ENCODE measurements around the gene DACT3.

Gene DACT3

DNA sequence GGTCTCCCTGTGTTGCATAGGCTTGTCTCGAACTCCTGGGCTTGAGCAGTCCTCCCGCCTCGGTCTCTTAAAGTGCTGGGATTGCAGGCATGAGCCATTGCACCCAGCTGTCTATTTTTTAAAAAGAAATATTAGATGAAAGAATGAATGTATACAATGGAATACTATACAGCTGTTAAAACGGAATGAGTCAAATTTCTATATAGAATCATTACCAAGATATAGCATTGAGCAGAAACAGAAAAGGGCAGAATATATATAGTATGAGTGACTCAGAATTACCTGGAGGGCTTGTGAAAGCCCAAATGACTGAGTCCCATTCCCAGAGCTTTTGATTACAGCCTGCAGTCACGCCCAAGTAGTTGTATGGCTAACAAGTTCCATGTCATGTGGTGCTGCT lies 4.4 kb downstream of the DACT3 start:
- Histone ChIP-seq H3K27me3 (ENCODE audit: low read depth) (no peaks in the 10 kb centered on the region), H3K4me3 (no peak overlapping the region), H3K4me1 (peaks cover 12% of the 10 kb centered on the region), H3K9me3 (no peaks in the 10 kb centered on the region), H3K36me3 (replicated peaks) (no peaks in the 10 kb centered on the region)
- in situ Hi-C loops (cut with MboI; ENCODE audit: low sequenced_read_pairs): no loop called here
- DNase-seq (ENCODE audit: low spot score in 2 of 2): no peak

- no peak for DNase-seq (ENCODE audit: low spot score in 2 of 2)
- no peaks in the 10 kb centered on the region for H3K9me3 ChIP-seq
- no peaks in the 10 kb centered on the region for H3K27me3 ChIP-seq (ENCODE audit: low read depth)
- H3K4me3 ChIP-seq: no peak overlapping the region
- in situ Hi-C loops (cut with MboI; ENCODE audit: low sequenced_read_pairs): no loop called here
- no peaks in the 10 kb centered on the region for H3K36me3 ChIP-seq (replicated peaks)
- peaks cover 4% of the 10 kb centered on the region for H3K4me1 ChIP-seq
These were observed 6.3 kb downstream of the DACT3 start for GRCh38 chr19:46654621-46655152.

GRCh38 chr19:46650445-46650844 lies 10.5 kb downstream of the DACT3 start:
- Histone ChIP-seq H3K9me3 (no peaks in the 10 kb centered on the region; the same call in 1 of the 2 replicates), H3K36me3 (replicated peaks) (no peaks in the 10 kb centered on the region), H3K4me1 (no peaks in the 10 kb centered on the region), H3K27me3 (ENCODE audit: low read depth) (no peaks in the 10 kb centered on the region), H3K4me3 (no peak overlapping the region)
- no peak for DNase-seq (ENCODE audit: low spot score in 2 of 2)
- in situ Hi-C loops (cut with MboI; ENCODE audit: low sequenced_read_pairs): no loop called here

DNA sequence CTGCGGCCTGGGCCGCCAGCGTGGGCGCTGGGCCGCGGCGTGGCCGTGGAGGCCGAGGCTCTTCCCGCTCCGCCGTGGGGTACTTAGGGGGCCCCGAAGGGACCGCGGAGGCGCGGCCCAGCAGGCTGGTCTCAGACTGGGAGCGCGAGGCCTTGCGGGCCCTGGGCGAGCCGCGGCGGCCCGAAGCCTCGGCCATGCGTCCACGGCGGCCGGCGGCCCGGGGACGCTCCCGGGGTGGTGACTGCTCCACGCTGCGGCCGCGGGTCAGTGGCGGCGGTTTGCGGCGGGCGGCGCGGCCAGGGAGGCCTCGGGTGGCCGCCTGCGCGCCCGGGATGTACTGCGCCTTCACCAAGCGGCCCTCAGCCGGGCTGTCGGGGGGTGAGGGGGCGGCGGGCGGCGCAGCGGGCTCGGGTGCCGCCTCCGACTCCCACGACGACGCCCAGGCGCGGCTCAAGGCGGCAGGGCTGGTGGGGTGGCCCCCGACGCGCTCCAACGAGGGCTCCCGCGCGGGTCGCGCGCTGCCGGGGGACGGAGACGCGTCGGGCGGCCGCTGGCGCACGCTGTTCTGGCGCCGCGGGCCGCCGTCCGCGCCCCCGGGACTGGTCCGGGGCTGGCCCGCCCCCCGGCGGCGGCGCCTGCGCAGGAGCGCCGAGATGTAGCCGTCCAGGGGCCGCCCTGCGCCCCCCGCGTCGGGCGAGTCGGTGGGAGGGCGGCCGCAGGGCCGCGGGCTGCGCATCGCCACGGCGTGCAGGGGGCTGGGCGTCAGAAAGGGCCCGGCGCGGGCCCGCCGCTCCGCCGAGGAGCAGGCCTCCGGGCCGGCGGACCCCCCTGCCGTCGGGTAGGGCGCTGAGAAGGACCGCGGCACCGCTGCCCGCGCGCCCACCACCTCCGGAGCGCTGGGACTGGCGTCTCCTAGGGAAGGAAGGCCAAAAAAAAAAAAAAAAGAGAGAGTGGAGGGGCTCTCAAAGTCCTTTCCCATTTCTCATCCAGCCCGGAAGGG lies 11.7 kb downstream of the DACT3 start:
- in situ Hi-C loops (cut with MboI; ENCODE audit: low sequenced_read_pairs): no loop called here

DNA sequence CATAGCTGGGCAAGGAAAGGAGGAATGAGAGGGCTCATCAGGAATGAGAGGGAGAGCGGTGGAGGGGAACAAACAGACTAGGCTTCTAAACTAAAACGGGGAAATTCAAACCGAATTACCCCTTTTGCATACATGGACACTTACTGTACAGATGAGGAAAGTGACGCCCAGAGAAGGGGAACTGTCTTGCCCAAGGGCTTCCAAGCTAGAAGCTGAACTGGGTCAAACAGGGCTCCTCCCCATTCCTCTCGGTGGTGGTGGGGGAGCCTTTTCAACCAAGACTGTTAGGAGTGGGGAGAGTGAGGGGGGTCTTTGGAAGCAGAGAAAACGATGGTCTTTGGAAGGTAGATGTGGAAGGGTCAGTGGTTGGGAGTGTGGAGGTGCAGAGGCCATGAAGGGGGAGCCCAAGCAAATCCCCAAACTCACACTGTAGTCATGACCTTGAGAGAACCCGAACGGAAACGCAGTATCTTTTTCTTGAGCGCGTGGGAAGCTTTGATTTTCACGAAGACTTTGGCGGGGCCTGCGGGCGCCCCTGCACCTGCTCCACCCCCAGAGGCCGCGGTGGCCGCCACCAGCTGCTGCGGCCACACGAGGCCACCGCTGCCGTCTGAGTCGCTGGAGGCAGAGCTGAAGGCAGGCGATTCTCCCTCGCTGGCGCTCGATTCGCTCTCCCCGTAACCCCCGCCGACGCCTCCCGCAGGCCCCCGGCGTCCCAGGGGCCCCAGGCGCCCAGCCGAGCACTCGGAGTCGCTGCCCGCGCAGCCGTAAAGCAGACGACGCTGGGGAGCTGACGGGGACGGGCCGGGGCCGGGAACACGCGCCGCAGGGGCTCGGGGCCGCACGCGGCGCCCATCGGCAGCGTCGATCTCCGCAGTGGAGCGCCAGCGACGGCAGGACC lies 12.7 kb downstream of the DACT3 start:
- Histone ChIP-seq H3K36me3 (replicated peaks) (no peaks in the 10 kb centered on the region), H3K27me3 (ENCODE audit: low read depth) (no peaks in the 10 kb centered on the region), H3K4me1 (no peaks in the 10 kb centered on the region), H3K4me3 (no peak overlapping the region), H3K9me3 (no peaks in the 10 kb centered on the region; the same call in 1 of the 2 replicates)
- DNase-seq (ENCODE audit: low spot score in 2 of 2): no peak
- in situ Hi-C loops (cut with MboI; ENCODE audit: low sequenced_read_pairs): no loop called here

More for the DNA sequence above, 11.7 kb downstream of the DACT3 start:
- DNase-seq (ENCODE audit: low spot score in 2 of 2): no peak
- Histone ChIP-seq H3K9me3 (no peaks in the 10 kb centered on the region; the same call in 1 of the 2 replicates), H3K4me3 (no peak overlapping the region), H3K36me3 (replicated peaks) (no peaks in the 10 kb centered on the region), H3K4me1 (no peaks in the 10 kb centered on the region), H3K27me3 (ENCODE audit: low read depth) (no peaks in the 10 kb centered on the region)

- in situ Hi-C loops (cut with MboI; ENCODE audit: low sequenced_read_pairs): no loop called here
These were observed 14.6 kb downstream of the DACT3 start for GRCh38 chr19:46646402-46646801.

DNA sequence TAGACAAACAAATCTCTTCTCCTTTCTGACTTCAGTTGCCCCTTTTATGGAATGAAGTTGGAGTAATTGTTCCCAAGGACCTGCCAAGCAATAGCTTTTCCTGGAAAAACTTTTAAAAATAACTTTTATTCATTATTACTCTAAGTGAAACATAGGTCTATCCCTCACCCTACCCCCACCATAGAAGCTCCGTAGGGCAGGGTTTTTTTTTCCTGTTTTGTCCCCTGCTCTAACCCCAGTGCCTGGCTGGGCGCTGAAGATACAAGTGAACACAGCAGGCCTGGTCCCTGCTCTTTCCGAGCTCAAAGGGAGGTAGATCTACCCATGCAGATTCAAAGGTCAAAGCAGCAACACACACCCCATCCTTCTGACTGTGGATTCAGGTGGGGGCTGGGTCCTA lies 16.3 kb downstream of the DACT3 start:
- in situ Hi-C loops (cut with MboI; ENCODE audit: low sequenced_read_pairs): no loop called here
- no peaks in the 10 kb centered on the region for H3K27me3 ChIP-seq (ENCODE audit: low read depth)
- no peak overlapping the region for H3K4me3 ChIP-seq
- DNase-seq (ENCODE audit: low spot score in 2 of 2): no peak
- no peaks in the 10 kb centered on the region for H3K4me1 ChIP-seq
- H3K9me3 ChIP-seq: no peaks in the 10 kb centered on the region; the same call in 1 of the 2 replicates
- H3K36me3 ChIP-seq (replicated peaks): no peaks in the 10 kb centered on the region

More at GRCh38 chr19:46646402-46646801, 14.6 kb downstream of the DACT3 start:
- no peaks in the 10 kb centered on the region for H3K36me3 ChIP-seq (replicated peaks)
- DNase-seq (ENCODE audit: low spot score in 2 of 2): no peak
- H3K4me3 ChIP-seq: no peak overlapping the region
- H3K9me3 ChIP-seq: no peaks in the 10 kb centered on the region; the same call in 1 of the 2 replicates
- no peaks in the 10 kb centered on the region for H3K4me1 ChIP-seq
- H3K27me3 ChIP-seq (ENCODE audit: low read depth): no peaks in the 10 kb centered on the region

GRCh38 chr19:46640656-46641055 lies 20.3 kb downstream of the DACT3 start:
- no peak for DNase-seq (ENCODE audit: low spot score in 2 of 2)
- in situ Hi-C loops (cut with MboI; ENCODE audit: low sequenced_read_pairs): no loop called here
- H3K4me1 ChIP-seq: no peaks in the 10 kb centered on the region
- no peaks in the 10 kb centered on the region for H3K36me3 ChIP-seq (replicated peaks)
- H3K4me3 ChIP-seq: no peak overlapping the region
- H3K27me3 ChIP-seq (ENCODE audit: low read depth): no peaks in the 10 kb centered on the region
- H3K9me3 ChIP-seq: no peaks in the 10 kb centered on the region

DNA sequence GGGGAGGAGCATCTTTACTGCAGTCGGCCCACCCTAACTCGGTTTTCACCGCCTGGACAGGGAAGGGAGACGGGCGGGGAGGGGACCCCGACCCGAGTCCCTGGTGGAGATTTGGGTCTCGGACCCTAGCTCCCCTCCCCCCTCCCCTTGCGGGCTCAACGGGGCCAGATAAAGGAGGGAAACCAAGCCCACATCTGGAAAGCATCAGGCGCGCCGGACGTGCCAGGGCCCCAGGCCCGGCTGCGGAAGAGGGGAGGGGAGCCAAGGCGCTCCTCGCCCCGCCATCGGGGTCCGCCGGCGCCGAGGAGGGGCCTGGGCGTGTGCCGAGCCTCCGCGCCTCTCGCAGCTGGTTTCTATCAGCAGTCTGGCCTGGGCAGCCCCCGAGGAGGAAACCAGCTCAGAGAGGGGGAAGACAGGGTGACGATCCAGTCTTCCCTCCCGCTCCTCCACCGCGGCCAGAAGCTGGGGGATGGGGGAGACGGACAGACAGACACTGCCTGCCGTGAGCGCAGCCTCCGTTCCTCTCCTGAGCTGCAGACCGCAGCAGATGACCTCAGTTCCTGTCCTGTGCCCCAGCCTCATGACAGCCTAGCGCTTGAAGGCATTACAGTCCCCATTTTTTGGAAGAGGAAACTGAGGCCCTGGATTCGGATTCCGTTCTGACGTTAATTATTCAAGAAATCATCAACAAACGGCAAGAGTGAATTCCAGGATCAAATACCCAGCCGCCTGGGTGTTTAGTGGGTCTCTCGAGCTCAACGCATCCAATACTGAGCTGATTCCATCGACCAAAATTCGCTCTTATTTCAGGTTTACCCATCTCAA lies 21.4 kb downstream of the DACT3 start:
- no peaks in the 10 kb centered on the region for H3K36me3 ChIP-seq (replicated peaks)
- H3K27me3 ChIP-seq (ENCODE audit: low read depth): no peaks in the 10 kb centered on the region
- H3K4me1 ChIP-seq: no peaks in the 10 kb centered on the region
- DNase-seq (ENCODE audit: low spot score in 2 of 2): no peak
- peak overlapping the region; percentile 48 for H3K4me3 ChIP-seq
- no peaks in the 10 kb centered on the region for H3K9me3 ChIP-seq
- in situ Hi-C loops (cut with MboI; ENCODE audit: low sequenced_read_pairs): no loop called here

DNA sequence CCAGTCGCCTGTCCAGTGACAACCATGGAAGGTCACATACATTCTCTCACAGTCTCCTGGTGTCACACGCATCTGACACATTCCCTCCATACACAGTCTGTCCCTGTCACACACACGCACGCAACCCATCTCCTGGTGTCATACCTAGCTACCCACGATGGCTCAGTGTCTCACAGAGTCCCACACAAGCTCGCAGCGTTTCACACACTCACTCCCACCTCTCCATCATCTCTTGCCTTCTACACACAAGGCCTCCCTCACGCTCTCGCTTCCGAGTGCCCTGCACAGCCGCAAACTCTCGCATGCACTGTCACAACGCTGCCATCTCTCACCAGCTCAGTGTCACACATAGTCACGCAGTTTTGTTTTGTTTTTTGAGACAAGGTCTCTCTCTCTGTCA lies 23.8 kb downstream of the DACT3 start:
- H3K36me3 ChIP-seq (replicated peaks): no peaks in the 10 kb centered on the region
- H3K27me3 ChIP-seq (ENCODE audit: low read depth): no peaks in the 10 kb centered on the region
- H3K9me3 ChIP-seq: no peaks in the 10 kb centered on the region
- no peak overlapping the region for H3K4me3 ChIP-seq
- no peak for DNase-seq (ENCODE audit: low spot score in 2 of 2)
- H3K4me1 ChIP-seq: peaks cover 5% of the 10 kb centered on the region
- in situ Hi-C loops (cut with MboI; ENCODE audit: low sequenced_read_pairs): no loop called here

DNA sequence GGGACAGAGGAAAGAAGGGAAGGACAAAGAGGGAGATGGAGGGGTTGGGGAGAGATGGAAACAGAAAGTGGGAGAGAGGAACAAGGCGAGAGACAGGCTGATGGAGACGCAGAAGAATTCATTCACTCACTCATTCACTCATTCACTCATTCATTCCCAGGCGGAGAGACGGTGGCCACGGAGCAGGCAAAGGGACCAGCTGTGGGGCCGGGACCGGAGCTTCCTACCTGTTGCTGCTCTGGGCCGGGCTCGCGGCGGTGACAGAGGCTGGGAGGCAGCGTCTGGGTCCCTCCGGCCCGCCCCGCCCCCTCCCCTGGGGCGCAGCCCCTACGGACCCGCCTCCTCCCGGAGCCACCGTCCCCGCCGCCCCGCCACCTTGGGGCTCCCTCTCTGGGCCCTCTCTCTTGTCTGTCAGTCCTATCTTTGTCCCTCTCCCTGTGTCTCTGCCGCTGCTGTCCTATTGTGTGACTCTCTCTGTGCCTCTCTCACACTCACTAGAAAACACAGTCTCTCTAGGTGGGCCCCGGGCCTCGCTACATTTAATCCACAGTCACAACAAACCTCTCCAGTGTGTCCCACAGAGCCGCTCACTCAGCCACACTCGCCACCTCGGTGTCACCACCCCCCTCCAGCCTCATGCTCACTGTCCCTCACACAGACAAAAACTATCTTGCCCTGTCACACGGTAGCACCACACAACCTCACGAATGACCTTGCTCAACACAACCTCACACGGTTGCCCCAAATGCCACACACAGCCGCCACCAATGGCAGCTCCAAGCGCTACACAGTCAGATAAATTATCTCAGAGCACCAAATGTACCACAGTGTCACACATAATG lies 24.8 kb downstream of the DACT3 start, which contains the start of gene GNG8:
TSS of gene GNG8 (minus strand) at position 283 of the 842 bp plus-strand sequence. CDS start 1,520 bp downstream, outside the sequence.
- Histone ChIP-seq H3K27me3 (ENCODE audit: low read depth) (no peaks in the 10 kb centered on the region), H3K36me3 (replicated peaks) (no peaks in the 10 kb centered on the region), H3K4me1 (peaks cover 5% of the 10 kb centered on the region), H3K9me3 (no peaks in the 10 kb centered on the region), H3K4me3 (no peak within 1 kb of the TSS)
- in situ Hi-C loops (cut with MboI; ENCODE audit: low sequenced_read_pairs): no loop called here
- no peak for DNase-seq (ENCODE audit: low spot score in 2 of 2)

- no peaks in the 10 kb centered on the region for H3K9me3 ChIP-seq
- DNase-seq (ENCODE audit: low spot score in 2 of 2): no peak
These were observed 26.2 kb downstream of the DACT3 start for GRCh38 chr19:46634656-46635218.

More at GRCh38 chr19:46634656-46635218, 26.2 kb downstream of the DACT3 start:
- Histone ChIP-seq H3K4me3 (peak overlapping the region; percentile 38), H3K4me1 (peaks cover 5% of the 10 kb centered on the region), H3K27me3 (ENCODE audit: low read depth) (no peaks in the 10 kb centered on the region), H3K36me3 (replicated peaks) (no peaks in the 10 kb centered on the region)
- in situ Hi-C loops (cut with MboI; ENCODE audit: low sequenced_read_pairs): no loop called here

All from HAP-1 (cell line).